ENCODE measurements around the gene PPP1R14B. TPM values are rescaled to one million over a fixed set of nuclear protein-coding genes. Genes with fewer than 3 reads are reported as not detected.

Gene PPP1R14B
- total and polyA plus RNA-seq, 2 of the 13 experiments (the other 11 are each of a cell fraction or from before 2014, with no cell fraction given): 110 to 148 TPM

DNA sequence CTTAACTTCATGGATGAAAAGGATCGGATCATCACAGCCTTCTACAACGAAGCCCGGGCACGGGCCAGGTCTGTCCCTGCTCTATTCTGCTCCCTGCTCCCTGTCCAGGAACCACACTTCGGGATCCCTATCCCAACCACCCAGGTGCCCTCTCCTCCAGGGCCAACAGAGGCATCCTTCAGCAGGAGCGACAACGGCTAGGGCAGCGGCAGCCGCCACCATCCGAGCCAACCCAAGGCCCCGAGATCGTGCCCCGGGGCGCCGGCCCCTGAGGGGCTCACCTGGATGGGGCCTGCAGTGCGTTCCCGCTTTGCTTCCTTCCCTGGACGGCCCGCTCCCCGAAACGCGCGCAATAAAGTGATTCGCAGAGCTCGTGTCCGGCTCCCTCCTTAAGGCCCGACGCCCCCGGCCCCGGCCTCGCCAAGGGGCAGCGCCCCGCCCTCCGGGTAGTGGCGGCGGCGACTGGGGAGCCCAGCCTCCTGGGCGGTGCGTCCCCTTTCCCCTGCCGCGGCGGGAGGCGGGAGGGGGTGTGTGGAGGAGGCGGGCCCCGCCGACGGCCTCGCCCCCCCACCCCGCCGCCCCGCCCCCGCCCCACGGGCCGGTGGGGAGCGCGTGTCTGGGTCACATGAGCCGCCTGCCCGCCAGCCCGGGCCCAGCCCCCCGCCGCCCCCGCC, 12.7 kb downstream of the PPP1R14B start, which contains the start of gene VEGFB (continued):
- TF ChIP-seq ZNF615 (CRISPR knock-in tag; IDR thresholded peaks at IDR 0.05; ENCODE audit: borderline replicate concordance): no peak
- no peak for TF ChIP-seq ZNF225 (CRISPR knock-in tag; IDR thresholded peaks at IDR 0.05)
- TF ChIP-seq, protein P1, sequence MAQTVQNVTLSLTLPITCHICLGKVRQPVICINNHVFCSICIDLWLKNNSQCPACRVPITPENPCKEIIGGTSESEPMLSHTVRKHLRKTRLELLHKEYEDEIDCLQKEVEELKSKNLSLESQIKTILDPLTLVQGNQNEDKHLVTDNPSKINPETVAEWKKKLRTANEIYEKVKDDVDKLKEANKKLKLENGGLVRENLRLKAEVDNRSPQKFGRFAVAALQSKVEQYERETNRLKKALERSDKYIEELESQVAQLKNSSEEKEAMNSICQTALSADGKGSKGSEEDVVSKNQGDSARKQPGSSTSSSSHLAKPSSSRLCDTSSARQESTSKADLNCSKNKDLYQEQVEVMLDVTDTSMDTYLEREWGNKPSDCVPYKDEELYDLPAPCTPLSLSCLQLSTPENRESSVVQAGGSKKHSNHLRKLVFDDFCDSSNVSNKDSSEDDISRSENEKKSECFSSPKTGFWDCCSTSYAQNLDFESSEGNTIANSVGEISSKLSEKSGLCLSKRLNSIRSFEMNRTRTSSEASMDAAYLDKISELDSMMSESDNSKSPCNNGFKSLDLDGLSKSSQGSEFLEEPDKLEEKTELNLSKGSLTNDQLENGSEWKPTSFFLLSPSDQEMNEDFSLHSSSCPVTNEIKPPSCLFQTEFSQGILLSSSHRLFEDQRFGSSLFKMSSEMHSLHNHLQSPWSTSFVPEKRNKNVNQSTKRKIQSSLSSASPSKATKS (CRISPR knock-in tag; IDR thresholded peaks at IDR 0.05): no peak
- 0 out of 2 replicates have a peak, but pooled peaks have one; percentile 45 for TF ChIP-seq ZNF607 (CRISPR knock-in tag; IDR thresholded peaks at IDR 0.05; ENCODE audit: borderline replicate concordance)
- TF ChIP-seq, protein P2, sequence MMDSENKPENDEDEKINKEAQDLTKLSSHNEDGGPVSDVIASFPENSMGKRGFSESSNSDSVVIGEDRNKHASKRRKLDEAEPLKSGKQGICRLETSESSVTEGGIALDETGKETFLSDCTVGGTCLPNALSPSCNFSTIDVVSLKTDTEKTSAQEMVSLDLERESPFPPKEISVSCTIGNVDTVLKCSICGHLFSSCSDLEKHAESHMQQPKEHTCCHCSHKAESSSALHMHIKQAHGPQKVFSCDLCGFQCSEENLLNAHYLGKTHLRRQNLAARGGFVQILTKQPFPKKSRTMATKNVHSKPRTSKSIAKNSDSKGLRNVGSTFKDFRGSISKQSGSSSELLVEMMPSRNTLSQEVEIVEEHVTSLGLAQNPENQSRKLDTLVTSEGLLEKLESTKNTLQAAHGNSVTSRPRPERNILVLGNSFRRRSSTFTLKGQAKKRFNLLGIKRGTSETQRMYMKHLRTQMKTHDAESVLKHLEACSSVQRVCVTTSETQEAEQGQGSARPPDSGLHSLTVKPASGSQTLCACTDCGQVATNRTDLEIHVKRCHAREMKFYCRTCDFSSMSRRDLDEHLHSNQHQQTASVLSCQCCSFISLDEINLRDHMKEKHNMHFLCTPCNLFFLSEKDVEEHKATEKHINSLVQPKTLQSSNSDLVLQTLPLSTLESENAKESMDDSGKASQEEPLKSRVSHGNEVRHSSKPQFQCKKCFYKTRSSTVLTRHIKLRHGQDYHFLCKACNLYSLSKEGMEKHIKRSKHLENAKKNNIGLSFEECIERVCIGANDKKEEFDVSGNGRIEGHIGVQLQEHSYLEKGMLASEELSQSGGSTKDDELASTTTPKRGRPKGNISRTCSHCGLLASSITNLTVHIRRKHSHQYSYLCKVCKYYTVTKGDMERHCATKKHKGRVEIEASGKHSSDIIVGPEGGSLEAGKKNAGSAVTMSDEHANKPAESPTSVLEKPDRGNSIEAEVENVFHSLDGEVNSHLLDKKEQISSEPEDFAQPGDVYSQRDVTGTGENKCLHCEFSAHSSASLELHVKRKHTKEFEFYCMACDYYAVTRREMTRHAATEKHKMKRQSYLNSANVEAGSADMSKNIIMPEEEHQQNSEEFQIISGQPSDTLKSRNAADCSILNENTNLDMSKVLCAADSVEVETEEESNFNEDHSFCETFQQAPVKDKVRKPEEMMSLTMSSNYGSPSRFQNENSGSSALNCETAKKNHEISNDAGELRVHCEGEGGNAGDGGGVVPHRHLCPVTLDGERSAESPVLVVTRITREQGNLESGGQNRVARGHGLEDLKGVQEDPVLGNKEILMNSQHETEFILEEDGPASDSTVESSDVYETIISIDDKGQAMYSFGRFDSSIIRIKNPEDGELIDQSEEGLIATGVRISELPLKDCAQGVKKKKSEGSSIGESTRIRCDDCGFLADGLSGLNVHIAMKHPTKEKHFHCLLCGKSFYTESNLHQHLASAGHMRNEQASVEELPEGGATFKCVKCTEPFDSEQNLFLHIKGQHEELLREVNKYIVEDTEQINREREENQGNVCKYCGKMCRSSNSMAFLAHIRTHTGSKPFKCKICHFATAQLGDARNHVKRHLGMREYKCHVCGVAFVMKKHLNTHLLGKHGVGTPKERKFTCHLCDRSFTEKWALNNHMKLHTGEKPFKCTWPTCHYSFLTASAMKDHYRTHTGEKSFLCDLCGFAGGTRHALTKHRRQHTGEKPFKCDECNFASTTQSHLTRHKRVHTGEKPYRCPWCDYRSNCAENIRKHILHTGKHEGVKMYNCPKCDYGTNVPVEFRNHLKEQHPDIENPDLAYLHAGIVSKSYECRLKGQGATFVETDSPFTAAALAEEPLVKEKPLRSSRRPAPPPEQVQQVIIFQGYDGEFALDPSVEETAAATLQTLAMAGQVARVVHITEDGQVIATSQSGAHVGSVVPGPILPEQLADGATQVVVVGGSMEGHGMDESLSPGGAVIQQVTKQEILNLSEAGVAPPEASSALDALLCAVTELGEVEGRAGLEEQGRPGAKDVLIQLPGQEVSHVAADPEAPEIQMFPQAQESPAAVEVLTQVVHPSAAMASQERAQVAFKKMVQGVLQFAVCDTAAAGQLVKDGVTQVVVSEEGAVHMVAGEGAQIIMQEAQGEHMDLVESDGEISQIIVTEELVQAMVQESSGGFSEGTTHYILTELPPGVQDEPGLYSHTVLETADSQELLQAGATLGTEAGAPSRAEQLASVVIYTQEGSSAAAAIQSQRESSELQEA (CRISPR knock-in tag; IDR thresholded peaks at IDR 0.05; ENCODE audit: not compliant biosample characterization): no peak
- no peak for TF ChIP-seq RFX5 (IDR thresholded peaks at IDR 0.05; ENCODE audit: low read depth, low read length)
- peak; percentile 27; the same call in 1 of the 2 replicates for TF ChIP-seq POLR2AphosphoS5 (IDR thresholded peaks at IDR 0.05; ENCODE audit: low read depth, low read length)
- 0 out of 2 replicates have a peak, but pooled peaks have one; percentile 17 for TF ChIP-seq SOX5 (CRISPR knock-in tag; IDR thresholded peaks at IDR 0.05; ENCODE audit: borderline replicate concordance)
- TF ChIP-seq, protein P3, sequence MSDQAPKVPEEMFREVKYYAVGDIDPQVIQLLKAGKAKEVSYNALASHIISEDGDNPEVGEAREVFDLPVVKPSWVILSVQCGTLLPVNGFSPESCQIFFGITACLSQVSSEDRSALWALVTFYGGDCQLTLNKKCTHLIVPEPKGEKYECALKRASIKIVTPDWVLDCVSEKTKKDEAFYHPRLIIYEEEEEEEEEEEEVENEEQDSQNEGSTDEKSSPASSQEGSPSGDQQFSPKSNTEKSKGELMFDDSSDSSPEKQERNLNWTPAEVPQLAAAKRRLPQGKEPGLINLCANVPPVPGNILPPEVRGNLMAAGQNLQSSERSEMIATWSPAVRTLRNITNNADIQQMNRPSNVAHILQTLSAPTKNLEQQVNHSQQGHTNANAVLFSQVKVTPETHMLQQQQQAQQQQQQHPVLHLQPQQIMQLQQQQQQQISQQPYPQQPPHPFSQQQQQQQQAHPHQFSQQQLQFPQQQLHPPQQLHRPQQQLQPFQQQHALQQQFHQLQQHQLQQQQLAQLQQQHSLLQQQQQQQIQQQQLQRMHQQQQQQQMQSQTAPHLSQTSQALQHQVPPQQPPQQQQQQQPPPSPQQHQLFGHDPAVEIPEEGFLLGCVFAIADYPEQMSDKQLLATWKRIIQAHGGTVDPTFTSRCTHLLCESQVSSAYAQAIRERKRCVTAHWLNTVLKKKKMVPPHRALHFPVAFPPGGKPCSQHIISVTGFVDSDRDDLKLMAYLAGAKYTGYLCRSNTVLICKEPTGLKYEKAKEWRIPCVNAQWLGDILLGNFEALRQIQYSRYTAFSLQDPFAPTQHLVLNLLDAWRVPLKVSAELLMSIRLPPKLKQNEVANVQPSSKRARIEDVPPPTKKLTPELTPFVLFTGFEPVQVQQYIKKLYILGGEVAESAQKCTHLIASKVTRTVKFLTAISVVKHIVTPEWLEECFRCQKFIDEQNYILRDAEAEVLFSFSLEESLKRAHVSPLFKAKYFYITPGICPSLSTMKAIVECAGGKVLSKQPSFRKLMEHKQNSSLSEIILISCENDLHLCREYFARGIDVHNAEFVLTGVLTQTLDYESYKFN (CRISPR knock-in tag; conservative IDR thresholded peaks at IDR 0.05): 0 out of 2 replicates have a peak, but pooled peaks have one; percentile 10
- no peak for TF ChIP-seq CBX2 (IDR thresholded peaks at IDR 0.05; ENCODE audit: low read depth, low read length)
- TF ChIP-seq CBX2 (CRISPR knock-in tag; IDR thresholded peaks at IDR 0.05; ENCODE audit: low read depth): no peak
- TF ChIP-seq GZF1 (CRISPR knock-in tag; IDR thresholded peaks at IDR 0.05): no peak
- TF ChIP-seq PHF8 (CRISPR knock-in tag; IDR thresholded peaks at IDR 0.05): no peak
- TF ChIP-seq, protein P4, sequence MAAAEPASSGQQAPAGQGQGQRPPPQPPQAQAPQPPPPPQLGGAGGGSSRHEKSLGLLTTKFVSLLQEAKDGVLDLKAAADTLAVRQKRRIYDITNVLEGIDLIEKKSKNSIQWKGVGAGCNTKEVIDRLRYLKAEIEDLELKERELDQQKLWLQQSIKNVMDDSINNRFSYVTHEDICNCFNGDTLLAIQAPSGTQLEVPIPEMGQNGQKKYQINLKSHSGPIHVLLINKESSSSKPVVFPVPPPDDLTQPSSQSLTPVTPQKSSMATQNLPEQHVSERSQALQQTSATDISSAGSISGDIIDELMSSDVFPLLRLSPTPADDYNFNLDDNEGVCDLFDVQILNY (CRISPR knock-in tag; conservative IDR thresholded peaks at IDR 0.05): no peak
- TF ChIP-seq ISL2 (CRISPR knock-in tag; IDR thresholded peaks at IDR 0.05): no peak

All from HepG2 (cell line).